ENCODE data around the gene UBASH3A.

The UBASH3A gene

GRCh38 chr21:42480736-42481135 lies 77.0 kb downstream of the UBASH3A start:
- Histone ChIP-seq H3K4me2 (ENCODE audit: insufficient read depth, low read length) (no peak overlapping the region), H3K27ac (ENCODE audit: low read length) (no peak overlapping the region), H3K79me2 (ENCODE audit: insufficient read depth, low read length) (no peaks in the 10 kb centered on the region), H3K9ac (ENCODE audit: low read depth, low read length) (no peak overlapping the region), H3K27me3 (ENCODE audit: insufficient read depth, low read length, poor library complexity) (no peaks in the 10 kb centered on the region), H2AFZ (ENCODE audit: low read depth, low read length) (no peak overlapping the region), H3K36me3 (ENCODE audit: insufficient read depth, low read length) (no peaks in the 10 kb centered on the region), H4K20me1 (ENCODE audit: insufficient read depth, low read length) (no peaks in the 10 kb centered on the region), H3K4me3 (ENCODE audit: low read depth in 1 of 2, low read length in 2 of 2) (no peak overlapping the region), H3K4me1 (ENCODE audit: insufficient read depth, low read length) (no peaks in the 10 kb centered on the region), H3K9me3 (ENCODE audit: insufficient read depth, low read length, severe bottlenecking) (no peaks in the 10 kb centered on the region)
- DNase-seq (no peak), ATAC-seq (ENCODE audit: insufficient read depth, low read depth) (no peak)
- TF ChIP-seq, protein P1, sequence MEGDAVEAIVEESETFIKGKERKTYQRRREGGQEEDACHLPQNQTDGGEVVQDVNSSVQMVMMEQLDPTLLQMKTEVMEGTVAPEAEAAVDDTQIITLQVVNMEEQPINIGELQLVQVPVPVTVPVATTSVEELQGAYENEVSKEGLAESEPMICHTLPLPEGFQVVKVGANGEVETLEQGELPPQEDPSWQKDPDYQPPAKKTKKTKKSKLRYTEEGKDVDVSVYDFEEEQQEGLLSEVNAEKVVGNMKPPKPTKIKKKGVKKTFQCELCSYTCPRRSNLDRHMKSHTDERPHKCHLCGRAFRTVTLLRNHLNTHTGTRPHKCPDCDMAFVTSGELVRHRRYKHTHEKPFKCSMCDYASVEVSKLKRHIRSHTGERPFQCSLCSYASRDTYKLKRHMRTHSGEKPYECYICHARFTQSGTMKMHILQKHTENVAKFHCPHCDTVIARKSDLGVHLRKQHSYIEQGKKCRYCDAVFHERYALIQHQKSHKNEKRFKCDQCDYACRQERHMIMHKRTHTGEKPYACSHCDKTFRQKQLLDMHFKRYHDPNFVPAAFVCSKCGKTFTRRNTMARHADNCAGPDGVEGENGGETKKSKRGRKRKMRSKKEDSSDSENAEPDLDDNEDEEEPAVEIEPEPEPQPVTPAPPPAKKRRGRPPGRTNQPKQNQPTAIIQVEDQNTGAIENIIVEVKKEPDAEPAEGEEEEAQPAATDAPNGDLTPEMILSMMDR (IDR thresholded peaks at IDR 0.05; ENCODE audit: borderline replicate concordance, extremely low read depth, low read length, poor library complexity, severe bottlenecking) = no peak
- TF ChIP-seq EZH2 (IDR thresholded peaks at IDR 0.05; ENCODE audit: borderline replicate concordance, low read depth, low read length, severe bottlenecking) = no peak

GRCh38 chr21:42481169-42481568 lies 77.5 kb downstream of the UBASH3A start:
- Histone ChIP-seq H2AFZ (ENCODE audit: low read depth, low read length) (no peak overlapping the region), H3K4me3 (ENCODE audit: low read depth in 1 of 2, low read length in 2 of 2) (no peak overlapping the region), H3K36me3 (ENCODE audit: insufficient read depth, low read length) (no peaks in the 10 kb centered on the region), H3K9me3 (ENCODE audit: insufficient read depth, low read length, severe bottlenecking) (no peaks in the 10 kb centered on the region), H3K79me2 (ENCODE audit: insufficient read depth, low read length) (no peaks in the 10 kb centered on the region), H3K4me2 (ENCODE audit: insufficient read depth, low read length) (no peak overlapping the region), H3K27me3 (ENCODE audit: insufficient read depth, low read length, poor library complexity) (no peaks in the 10 kb centered on the region), H3K4me1 (ENCODE audit: insufficient read depth, low read length) (no peaks in the 10 kb centered on the region), H4K20me1 (ENCODE audit: insufficient read depth, low read length) (no peaks in the 10 kb centered on the region), H3K27ac (ENCODE audit: low read length) (no peak overlapping the region), H3K9ac (ENCODE audit: low read depth, low read length) (no peak overlapping the region)
- TF ChIP-seq, protein P1 (IDR thresholded peaks at IDR 0.05; ENCODE audit: borderline replicate concordance, extremely low read depth, low read length, poor library complexity, severe bottlenecking) = no peak
- TF ChIP-seq EZH2 (IDR thresholded peaks at IDR 0.05; ENCODE audit: borderline replicate concordance, low read depth, low read length, severe bottlenecking) = no peak
- DNase-seq (no peak), ATAC-seq (ENCODE audit: insufficient read depth, low read depth) (no peak)

- H3K4me3 ChIP-seq (ENCODE audit: low read depth in 1 of 2, low read length in 2 of 2) = no peak overlapping the region
- H3K27ac ChIP-seq (ENCODE audit: low read length) = no peak overlapping the region
- no peak for DNase-seq
- H2AFZ ChIP-seq (ENCODE audit: low read depth, low read length) = no peak overlapping the region
- H3K4me2 ChIP-seq (ENCODE audit: insufficient read depth, low read length) = no peak overlapping the region
- no peak for ATAC-seq (ENCODE audit: insufficient read depth, low read depth)
- H3K4me1 ChIP-seq (ENCODE audit: insufficient read depth, low read length) = no peaks in the 10 kb centered on the region
- no peaks in the 10 kb centered on the region for H3K9me3 ChIP-seq (ENCODE audit: insufficient read depth, low read length, severe bottlenecking)
- H3K27me3 ChIP-seq (ENCODE audit: insufficient read depth, low read length, poor library complexity) = no peaks in the 10 kb centered on the region
- no peaks in the 10 kb centered on the region for H4K20me1 ChIP-seq (ENCODE audit: insufficient read depth, low read length)
- H3K79me2 ChIP-seq (ENCODE audit: insufficient read depth, low read length) = no peaks in the 10 kb centered on the region
- TF ChIP-seq EZH2 (IDR thresholded peaks at IDR 0.05; ENCODE audit: borderline replicate concordance, low read depth, low read length, severe bottlenecking) = no peak
- TF ChIP-seq, protein P1 (IDR thresholded peaks at IDR 0.05; ENCODE audit: borderline replicate concordance, extremely low read depth, low read length, poor library complexity, severe bottlenecking) = no peak
- no peak overlapping the region for H3K9ac ChIP-seq (ENCODE audit: low read depth, low read length)
- H3K36me3 ChIP-seq (ENCODE audit: insufficient read depth, low read length) = no peaks in the 10 kb centered on the region
Observed at GRCh38 chr21:42484966-42485365, 81.3 kb downstream of the UBASH3A start.

- no peak overlapping the region for H3K4me3 ChIP-seq (ENCODE audit: low read depth in 1 of 2, low read length in 2 of 2)
- TF ChIP-seq EZH2 (IDR thresholded peaks at IDR 0.05; ENCODE audit: borderline replicate concordance, low read depth, low read length, severe bottlenecking) = no peak
- TF ChIP-seq, protein P1 (IDR thresholded peaks at IDR 0.05; ENCODE audit: borderline replicate concordance, extremely low read depth, low read length, poor library complexity, severe bottlenecking) = no peak
- H3K79me2 ChIP-seq (ENCODE audit: insufficient read depth, low read length) = no peaks in the 10 kb centered on the region
- no peaks in the 10 kb centered on the region for H3K4me1 ChIP-seq (ENCODE audit: insufficient read depth, low read length)
- no peak overlapping the region for H3K27ac ChIP-seq (ENCODE audit: low read length)
- no peaks in the 10 kb centered on the region for H3K36me3 ChIP-seq (ENCODE audit: insufficient read depth, low read length)
- H2AFZ ChIP-seq (ENCODE audit: low read depth, low read length) = no peak overlapping the region
- DNase-seq (no peak), ATAC-seq (ENCODE audit: insufficient read depth, low read depth) (no peak)
- no peaks in the 10 kb centered on the region for H3K9me3 ChIP-seq (ENCODE audit: insufficient read depth, low read length, severe bottlenecking)
- H4K20me1 ChIP-seq (ENCODE audit: insufficient read depth, low read length) = no peaks in the 10 kb centered on the region
- no peak overlapping the region for H3K9ac ChIP-seq (ENCODE audit: low read depth, low read length)
- H3K4me2 ChIP-seq (ENCODE audit: insufficient read depth, low read length) = no peak overlapping the region
- H3K27me3 ChIP-seq (ENCODE audit: insufficient read depth, low read length, poor library complexity) = no peaks in the 10 kb centered on the region
Observed at GRCh38 chr21:42486072-42486471, 82.4 kb downstream of the UBASH3A start.
